Skeletal muscle tissue (tissue), 4 donors: ENCODE measurements around the gene HCK. TPM values are rescaled to one million over a fixed set of nuclear protein-coding genes. Genes with fewer than 3 reads are reported as not detected.

ENCODE experiments used
- H3K27ac ChIP-seq: one replicate; pipeline ENCODE4 v1.7.0; 2013; ENCODE audit warnings: mild to moderate bottlenecking, low read depth, low read length, inconsistent platforms
- H3K27me3 ChIP-seq, 3 donors: one replicate each; pipeline ENCODE4 v1.7.0; 2013; ENCODE audit warnings: low read length in 3 of 3; ENCODE audit not compliant: control insufficient read depth in 3 of 3, insufficient read depth in 3 of 3
- H3K36me3 ChIP-seq, 3 donors: one replicate each; pipeline ENCODE4 v1.7.0; 2013; ENCODE audit warnings: low read length in 3 of 3; ENCODE audit not compliant: control insufficient read depth in 3 of 3, insufficient read depth in 3 of 3
- H3K4me1 ChIP-seq, 3 donors: one replicate each; pipeline ENCODE4 v1.7.0; 2013; ENCODE audit warnings: low read length in 3 of 3, mild to moderate bottlenecking in 3 of 3; ENCODE audit not compliant: control insufficient read depth in 3 of 3, insufficient read depth in 3 of 3
- H3K4me3 ChIP-seq, 3 donors: one replicate each; pipeline ENCODE4 v1.7.0; 2013; ENCODE audit warnings: low read length in 3 of 3
- H3K9ac ChIP-seq, 3 donors: one replicate each; pipeline ENCODE4 v1.7.0; 2013; ENCODE audit warnings: low read length in 3 of 3, mild to moderate bottlenecking in 3 of 3, moderate library complexity in 2 of 3, low read depth in 1 of 3
- H3K9me3 ChIP-seq, 3 donors: one replicate each; pipeline ENCODE4 v1.7.0; 2013; ENCODE audit warnings: low read length in 3 of 3; ENCODE audit not compliant: control insufficient read depth in 3 of 3
- total RNA-seq: library from RNA; depleted of rRNA; stranded (reverse); fragments of >200 nt; gene quantifications from one replicate; pipeline ENCODE4 v1.2.3, GENCODE V29; 2014
- donor health status: Osteomylitis.

The HCK gene
- total RNA-seq, 1 donor from 2014 or later, result 8.4 TPM

- Histone ChIP-seq H3K27ac (no peak overlapping the region), H3K36me3 (no peaks in the 10 kb centered on the region), H3K4me3 (no peak overlapping the region), H3K4me1 (peaks cover 0 to 2% (median 2%) of the 10 kb centered on the region in 3 donors), H3K9me3 (no peaks in the 10 kb centered on the region), H3K9ac (no peak overlapping the region), H3K27me3 (peaks cover 23 to 36% (median 31%) of the 10 kb centered on the region in 3 donors)
Observed at GRCh38 chr20:32057656-32058184, 5.7 kb downstream of the HCK start.

GRCh38 chr20:32059189-32059588 is 7.1 kb downstream of the HCK start:
- Histone ChIP-seq H3K4me3 (no peak overlapping the region), H3K36me3 (no peaks in the 10 kb centered on the region), H3K27me3 (peaks cover 11 to 31% (median 24%) of the 10 kb centered on the region in 3 donors), H3K4me1 (no peaks in the 10 kb centered on the region), H3K9me3 (no peaks in the 10 kb centered on the region), H3K27ac (no peak overlapping the region), H3K9ac (no peak overlapping the region)

- Histone ChIP-seq H3K27ac (peak overlapping the region; percentile 12), H3K9ac (no peak overlapping the region), H3K9me3 (no peaks in the 10 kb centered on the region), H3K4me3 (no peak overlapping the region), H3K36me3 (no peaks in the 10 kb centered on the region), H3K4me1 (peaks cover 0 to 8% (median 5%) of the 10 kb centered on the region in 3 donors), H3K27me3 (peaks cover 2 to 16% (median 16%) of the 10 kb centered on the region in 3 donors)
Observed at GRCh38 chr20:32062776-32063170, 10.7 kb downstream of the HCK start.

GRCh38 chr20:32063695-32064094 is 11.7 kb downstream of the HCK start:
- H3K27ac ChIP-seq, result no peak overlapping the region
- peaks cover 0 to 8% (median 5%) of the 10 kb centered on the region in 3 donors for H3K4me1 ChIP-seq
- H3K9me3 ChIP-seq, result no peaks in the 10 kb centered on the region
- no peak overlapping the region for H3K9ac ChIP-seq
- H3K36me3 ChIP-seq, result no peaks in the 10 kb centered on the region
- H3K4me3 ChIP-seq, result no peak overlapping the region
- H3K27me3 ChIP-seq, result peaks cover 0 to 11% (median 7%) of the 10 kb centered on the region in 3 donors

GRCh38 chr20:32064667-32065066 is 12.6 kb downstream of the HCK start:
- H3K27me3 ChIP-seq, result peaks cover 0 to 8% (median 3%) of the 10 kb centered on the region in 3 donors
- no peaks in the 10 kb centered on the region for H3K9me3 ChIP-seq
- no peak overlapping the region for H3K4me3 ChIP-seq
- H3K36me3 ChIP-seq, result no peaks in the 10 kb centered on the region
- no peak overlapping the region for H3K27ac ChIP-seq
- H3K4me1 ChIP-seq, result peaks cover 0 to 8% (median 5%) of the 10 kb centered on the region in 3 donors
- H3K9ac ChIP-seq, result peak overlapping the region in 1 of 3 donors; percentile 33

GRCh38 chr20:32067234-32067821 is 15.3 kb downstream of the HCK start:
- Histone ChIP-seq H3K27ac (no peak overlapping the region), H3K27me3 (peaks cover 4 to 7% (median 5%) of the 10 kb centered on the region in 3 donors), H3K4me3 (no peak overlapping the region), H3K9me3 (no peaks in the 10 kb centered on the region), H3K4me1 (peaks cover 0 to 12% (median 5%) of the 10 kb centered on the region in 3 donors), H3K9ac (no peak overlapping the region), H3K36me3 (no peaks in the 10 kb centered on the region)

- H3K27me3 ChIP-seq, result peaks cover 4 to 7% (median 4%) of the 10 kb centered on the region in 3 donors
- H3K4me3 ChIP-seq, result no peak overlapping the region
- no peak overlapping the region for H3K27ac ChIP-seq
- H3K9ac ChIP-seq, result no peak overlapping the region
- no peaks in the 10 kb centered on the region for H3K9me3 ChIP-seq
- H3K36me3 ChIP-seq, result no peaks in the 10 kb centered on the region
- peaks cover 0 to 12% (median 5%) of the 10 kb centered on the region in 3 donors for H3K4me1 ChIP-seq
Observed at GRCh38 chr20:32068174-32068573, 16.1 kb downstream of the HCK start.

GRCh38 chr20:32069711-32070110 is 17.7 kb downstream of the HCK start:
- Histone ChIP-seq H3K9me3 (no peaks in the 10 kb centered on the region), H3K4me3 (no peak overlapping the region), H3K27me3 (peaks cover 4 to 15% (median 7%) of the 10 kb centered on the region in 3 donors), H3K27ac (no peak overlapping the region), H3K36me3 (no peaks in the 10 kb centered on the region), H3K9ac (no peak overlapping the region), H3K4me1 (peaks cover 0 to 8% (median 3%) of the 10 kb centered on the region in 3 donors)

GRCh38 chr20:32070282-32070681 is 18.2 kb downstream of the HCK start:
- Histone ChIP-seq H3K27ac (no peak overlapping the region), H3K9ac (no peak overlapping the region), H3K4me3 (no peak overlapping the region), H3K9me3 (no peaks in the 10 kb centered on the region), H3K27me3 (peaks cover 4 to 16% (median 7%) of the 10 kb centered on the region in 3 donors), H3K36me3 (no peaks in the 10 kb centered on the region), H3K4me1 (peaks cover 0 to 4% (median 3%) of the 10 kb centered on the region in 3 donors)

GRCh38 chr20:32070690-32071213 is 18.7 kb downstream of the HCK start:
- Histone ChIP-seq H3K4me1 (peaks cover 0 to 4% (median 3%) of the 10 kb centered on the region in 3 donors), H3K36me3 (no peaks in the 10 kb centered on the region), H3K27ac (no peak overlapping the region), H3K27me3 (peaks cover 4 to 16% (median 7%) of the 10 kb centered on the region in 3 donors), H3K4me3 (no peak overlapping the region), H3K9me3 (no peaks in the 10 kb centered on the region), H3K9ac (no peak overlapping the region)
